HepG2 (cell line): ENCODE results near the gene CAPN15. TPM values are rescaled to one million over a fixed set of nuclear protein-coding genes. Genes with fewer than 3 reads are reported as not detected.

ENCODE experiments used
- ATAC-seq: fragments of 200-7000 bp; cut with Tn5 transposase; 3 replicates; pipeline ENCODE4 v1.9.1; 2020; ENCODE audit warnings: mild to moderate bottlenecking, moderate library complexity
- BruUV-seq: library from RNA; stranded (reverse); fragments of 400-500 nt; replicated peaks from 2 replicates; lab custom pipeline; 2021; lab: Mats Ljungman, UMichigan
- CTCF ChIA-PET: fragments of 300-600 bp; formaldehyde crosslinking; extraction: SDS; loops from one replicate; lab custom pipeline; 2021; ENCODE audit warnings: low total read pairs, inconsistent platforms, low intra/inter-chr PET ratio; lab: Yijun Ruan, JAX
- POLR2A ChIA-PET: fragments of 350-600 bp; sonication (Branson Sonifier 250); formaldehyde crosslinking; loops from one replicate; lab custom pipeline; 2020; ENCODE audit warnings: antibody characterized with exemption, inconsistent platforms; lab: Yijun Ruan, JAX
- DNase-seq: peaks from one replicate; pipeline ENCODE4 v3.0.0-alpha.2; 2015; ENCODE audit warnings: low spot score
- FAIRE-seq: peaks from 3 replicates; lab custom pipeline; 2011; peaks lifted over from hg19 to GRCh38; lab: Jason Lieb, UNC
- H2AFZ ChIP-seq: one replicate; pipeline ENCODE4 v1.6.1; 2011; ENCODE audit warnings: low read length, inconsistent platforms
- H3K27ac ChIP-seq: fragments of 300-600 bp; 3 replicates; pipeline ENCODE4 v1.8.0; 2011; ENCODE audit warnings: mixed run types, mild to moderate bottlenecking, mixed read lengths, low read length, inconsistent platforms; ENCODE audit not compliant: insufficient read depth; ENCODE audit errors: extremely low read length
- H3K27me3 ChIP-seq, 2 experiments: fragments of 200-600 bp in 1 of 2; 2 replicates in 1 of 2; 3 replicates in 1 of 2; pipeline versions ENCODE4 v1.6.0 to v1.8.0; 2011; ENCODE audit warnings: low read length in 2 of 2, mild to moderate bottlenecking in 2 of 2, moderate library complexity in 2 of 2, inconsistent platforms in 1 of 2; ENCODE audit not compliant: insufficient read depth in 2 of 2, control insufficient read depth in 1 of 2
- H3K36me3 ChIP-seq, 2 experiments: fragments of 200-600 bp in 1 of 2; replicated peaks in 1 of 2; 2 replicates in 1 of 2; 3 replicates in 1 of 2; pipeline versions ENCODE4 v1.5.1 to v1.8.0; 2011; ENCODE audit warnings: low read length in 2 of 2, inconsistent platforms in 1 of 2; ENCODE audit not compliant: insufficient read depth in 2 of 2, control insufficient read depth in 1 of 2
- H3K4me1 ChIP-seq: 2 replicates; pipeline ENCODE4 v1.5.1; 2012; ENCODE audit warnings: low read length, inconsistent platforms; ENCODE audit not compliant: insufficient read depth
- H3K4me2 ChIP-seq: 2 replicates; pipeline ENCODE4 v1.6.0; 2011; ENCODE audit warnings: low read depth, low read length, inconsistent platforms
- H3K4me3 ChIP-seq, 3 experiments: fragments of 200-600 bp in 1 of 3; sonication (generic), shearing (Covaris generic) in 1 of 3; replicated peaks in 1 of 3; 2 replicates each; pipeline ENCODE4 v1.5.1; 2011 to 2016; ENCODE audit warnings: low read length in 3 of 3, inconsistent platforms in 2 of 3, low read depth in 2 of 3, mild to moderate bottlenecking in 2 of 3, control low read depth in 1 of 3, mixed read lengths in 1 of 3; ENCODE audit not compliant: insufficient read depth in 1 of 3
- H3K79me2 ChIP-seq: one replicate; pipeline ENCODE4 v1.6.1; 2011; ENCODE audit warnings: low read length, inconsistent platforms; ENCODE audit not compliant: insufficient read depth
- H3K9ac ChIP-seq: 2 replicates; pipeline ENCODE4 v1.6.0; 2011; ENCODE audit warnings: mild to moderate bottlenecking, low read depth, low read length, inconsistent platforms; ENCODE audit not compliant: insufficient read depth
- H3K9me3 ChIP-seq: 2 replicates; pipeline ENCODE4 v1.5.1; 2012; ENCODE audit warnings: mild to moderate bottlenecking, low read length
- H4K20me1 ChIP-seq: 2 replicates; pipeline ENCODE4 v1.6.0; 2011; ENCODE audit warnings: inconsistent platforms, mild to moderate bottlenecking, low read length, moderate library complexity; ENCODE audit not compliant: insufficient read depth
- AGO2 ChIP-seq: fragments of 200-400 bp; formaldehyde crosslinking; optimal IDR thresholded peaks from 2 replicates; pipeline ENCODE3; 2017; ENCODE audit warnings: mild to moderate bottlenecking, low read depth, low read length, moderate library complexity
- CREB1 ChIP-seq, 2 experiments: fragments of 450-650 bp in 1 of 2; IDR thresholded peaks; 2 replicates each; pipeline ENCODE4 v1.6.1; 2016 to 2017; ENCODE audit warnings: control low read depth in 1 of 2, mild to moderate bottlenecking in 1 of 2, missing compliant biosample characterization in 1 of 2, missing genetic modification characterization in 1 of 2
- NONO ChIP-seq, 2 experiments: fragments of 450-650 bp in 1 of 2; sonication (generic) in 1 of 2; formaldehyde crosslinking in 1 of 2; IDR thresholded peaks in 1 of 2; conservative IDR thresholded peaks in 1 of 2; 2 replicates each; pipeline versions ENCODE4 v1.6.1 to v1.8.0; 2017 to 2022; ENCODE audit warnings: mild to moderate bottlenecking in 1 of 2, missing genetic modification reagents in 1 of 2, moderate library complexity in 1 of 2
- SMAD9 ChIP-seq: sonication (generic); formaldehyde crosslinking; IDR thresholded peaks from 2 replicates; pipeline ENCODE4 v1.5.1; 2020; ENCODE audit warnings: mild to moderate bottlenecking, missing genetic modification reagents
- ZBTB38 ChIP-seq: sonication (generic); formaldehyde crosslinking; IDR thresholded peaks from 2 replicates; pipeline ENCODE4 v1.5.1; 2020; ENCODE audit warnings: mild to moderate bottlenecking, missing genetic modification reagents
- ZNF510 ChIP-seq: sonication (generic); formaldehyde crosslinking; IDR thresholded peaks from 2 replicates; pipeline ENCODE4 v1.4.0; 2020; ENCODE audit warnings: low read depth, mild to moderate bottlenecking, missing genetic modification reagents
- ZNF569 ChIP-seq: sonication (generic); formaldehyde crosslinking; IDR thresholded peaks from 2 replicates; pipeline ENCODE4 v1.5.0; 2020; ENCODE audit warnings: mild to moderate bottlenecking, missing genetic modification reagents, moderate library complexity, borderline replicate concordance
- ZNF687 ChIP-seq: sonication (generic); formaldehyde crosslinking; IDR thresholded peaks from 2 replicates; pipeline ENCODE4 v1.5.1; 2020; ENCODE audit warnings: mild to moderate bottlenecking, missing genetic modification reagents, moderate library complexity
- ZNF816 ChIP-seq: sonication (generic); formaldehyde crosslinking; IDR thresholded peaks from 2 replicates; pipeline ENCODE4 v1.8.0; 2022; ENCODE audit warnings: missing genetic modification reagents, mild to moderate bottlenecking, borderline replicate concordance
- ZNF839 ChIP-seq: sonication (generic); formaldehyde crosslinking; IDR thresholded peaks from 2 replicates; pipeline ENCODE4 v1.4.0; 2020; ENCODE audit warnings: missing genetic modification reagents, mild to moderate bottlenecking, borderline replicate concordance
- WGBS: methylation state at CpG from one replicate; pipeline ENCODE4 v1.1.6; 2017; ENCODE audit warnings: low lambda C conversion rate; 5-methylcytosine and 5-hydroxymethylcytosine counted together
- in situ Hi-C: cut with HindIII; loops from 2 replicates; pipeline ENCODE4 v1.10.0; 2017; ENCODE audit warnings: low pct_unique_long_range_greater_than_20kb; ENCODE audit not compliant: extremely low pct_ligation_motif_present
- intact Hi-C: fragments of 100-400 bp; cut with micrococcal nuclease; formaldehyde crosslinking; loops from one replicate; pipeline ENCODE4 v1.10.0; 2022; ENCODE audit not compliant: unreplicated experiment
- polyA plus RNA-seq, 8 experiments: library from polyadenylated mRNA; depleted of rRNA in 3 of 8; stranded (reverse) in 7 of 8; unstranded in 1 of 8; fragments of >200 nt; fragmentation: Illumina TruSeq in 4 of 8; extraction: Trizol in 4 of 8; gene quantifications; 2 replicates each; pipeline versions ENCODE4 v1.2.1 to v1.2.3, GENCODE V29; 2011 to 2016; ENCODE audit warnings: low read depth in 4 of 8, missing spikeins in 1 of 8, mixed read lengths in 1 of 8; ENCODE audit not compliant: insufficient read depth in 1 of 8
- total RNA-seq, 5 experiments: library from RNA; depleted of rRNA; stranded (reverse); fragments of >200 nt; fragmentation: Illumina TruSeq; extraction: Trizol; gene quantifications; 2 replicates each; pipeline ENCODE4 v1.2.3, GENCODE V29; 2016; ENCODE audit warnings: low read depth in 1 of 5

CAPN15 gene
- total and polyA plus RNA-seq, 2 of the 13 experiments (the other 11 are each of a cell fraction or from before 2014, with no cell fraction given), result 14.9 to 24.5 TPM

- no peak for ATAC-seq
- H3K27me3 ChIP-seq, result no peaks in the 10 kb centered on the region
- no peak overlapping the region for H3K9ac ChIP-seq
- BruUV-seq, result no TSS peak
- peak overlapping the region; percentile 73 for H3K27ac ChIP-seq
- POLR2A ChIA-PET, result interaction anchor here (1.5 to 1.6 kb wide), 2 partner anchors 33 to 35 kb away, joined by 5 to 7 read pairs; no protein-coding TSS in a partner anchor
- peaks cover 37% of the 10 kb centered on the region for H3K4me1 ChIP-seq
- H3K4me2 ChIP-seq, result no peak overlapping the region
- CTCF ChIA-PET, result no interaction called here
- no peaks in the 10 kb centered on the region for H4K20me1 ChIP-seq
- intact Hi-C loops, result no loop called here
- 98% methylated on average over 25 of the region's 35 CpGs for WGBS
- peaks cover 2% of the 10 kb centered on the region for H3K79me2 ChIP-seq
- no peaks in the 10 kb centered on the region for H3K9me3 ChIP-seq
- DNase-seq, result no peak
- in situ Hi-C loops, result no loop called here
- FAIRE-seq, result no peak
- H2AFZ ChIP-seq, result no peak overlapping the region
- H3K36me3 ChIP-seq, result peaks cover 15 to 42% of the 10 kb centered on the region in 2 experiments; a peak in 4 of 5 replicates
- H3K4me3 ChIP-seq, result no peak overlapping the region
- 0 out of 2 replicates have a peak, but pooled peaks have one; percentile 16 for TF ChIP-seq ZNF839 (CRISPR knock-in tag)
- TF ChIP-seq SMAD9 (CRISPR knock-in tag), result no peak
- peak; percentile 22; the same call in 1 of the 2 replicates for TF ChIP-seq ZBTB38 (CRISPR knock-in tag)
- no peak for TF ChIP-seq NONO (IDR thresholded peaks at IDR 0.05)
- TF ChIP-seq NONO (CRISPR knock-in tag; conservative IDR thresholded peaks at IDR 0.05), result 0 out of 2 replicates have a peak, but pooled peaks have one; percentile 26
- peak; percentile 90 for TF ChIP-seq AGO2
- TF ChIP-seq ZNF569 (CRISPR knock-in tag), result no peak
- TF ChIP-seq ZNF687 (CRISPR knock-in tag), result no peak
- TF ChIP-seq ZNF510 (CRISPR knock-in tag), result no peak
- no peak for TF ChIP-seq CREB1 (IDR thresholded peaks at IDR 0.05)
- no peak for TF ChIP-seq CREB1 (CRISPR knock-in tag; IDR thresholded peaks at IDR 0.05)
- TF ChIP-seq ZNF816 (CRISPR knock-in tag), result 0 out of 2 replicates have a peak, but pooled peaks have one; percentile 7
- TF ChIP-seq, all 625 proteins: peak for 5
These were observed 17.3 kb upstream of the CAPN15 start for GRCh38 chr16:510066-510825.
